T-helper 2 cell (primary cell): ENCODE results near the gene DDC.
A peak's percentile ranks its signal among the peaks of the same experiment; 100 is the strongest.

Experiments used
- DNase-seq, 5 experiments: peaks; one replicate each; pipeline versions ENCODE4 v3.0.0 to v3.0.0-alpha.2; 2012 to 2022

DDC gene

GRCh38 chr7:50450590-50451032 is 114.6 kb downstream of the DDC start:
- peak in 2 of 5 experiments; percentile 9 to 47 for DNase-seq

GRCh38 chr7:50449881-50450589 is 115.2 kb downstream of the DDC start, which contains the start of gene FIGNL1:
Gene FIGNL1, minus strand, starts transcription at chr7:50450350. Its CDS starts 3,063 bp downstream, at chr7:50447287.
- DNase-seq = peak; percentile 45 to 95 (median 73)

- no peak for DNase-seq
Observed at GRCh38 chr7:50449501-50449880, 115.7 kb downstream of the DDC start.

- peak in 1 of 5 experiments; percentile 57 for DNase-seq
Observed at GRCh38 chr7:50448823-50449222, 116.4 kb downstream of the DDC start.

GRCh38 chr7:50446542-50446960 is 118.7 kb downstream of the DDC start:
- DNase-seq = peak in 1 of 5 experiments; percentile 24

GRCh38 chr7:50436133-50436806 is 128.9 kb downstream of the DDC start:
- DNase-seq = no peak

GRCh38 chr7:50431722-50432305 is 133.4 kb downstream of the DDC start:
- no peak for DNase-seq

GRCh38 chr7:50431316-50431715 is 133.9 kb downstream of the DDC start:
- no peak for DNase-seq

GRCh38 chr7:50428911-50429310 is 136.3 kb downstream of the DDC start:
- no peak for DNase-seq

- no peak for DNase-seq
Observed at GRCh38 chr7:50427518-50427917, 137.7 kb downstream of the DDC start.

GRCh38 chr7:50426280-50427045 is 138.7 kb downstream of the DDC start:
- DNase-seq = no peak

- no peak for DNase-seq
Observed at GRCh38 chr7:50425318-50425717, 139.9 kb downstream of the DDC start.

GRCh38 chr7:50423860-50424259 is 141.3 kb downstream of the DDC start:
- no peak for DNase-seq

- no peak for DNase-seq
Observed at GRCh38 chr7:50422858-50423257, 142.3 kb downstream of the DDC start.

- DNase-seq = no peak
Observed at GRCh38 chr7:50421043-50421442, 144.2 kb downstream of the DDC start.

- no peak for DNase-seq
Observed at GRCh38 chr7:50418526-50419290, 146.5 kb downstream of the DDC start.

- DNase-seq = peak; percentile 25 to 80 (median 61)
Observed at GRCh38 chr7:50418086-50418515, 147.1 kb downstream of the DDC start.

- no peak for DNase-seq
Observed at GRCh38 chr7:50416527-50417182, 148.6 kb downstream of the DDC start.

GRCh38 chr7:50415844-50416364 is 149.3 kb downstream of the DDC start:
- DNase-seq = no peak

GRCh38 chr7:50413561-50413960 is 151.6 kb downstream of the DDC start:
- DNase-seq = no peak

GRCh38 chr7:50412973-50413372 is 152.2 kb downstream of the DDC start:
- no peak for DNase-seq
